HG03571 (cell line): ENCODE data around the gene PI4K2A.
"Not testable (repeated sequence)": the region's sequence is repeated elsewhere in the genome, so short reads cannot be mapped to it uniquely, and the experiment has no call there.

Experiments
- ATAC-seq: cut with Tn5 transposase; IDR thresholded peaks from one replicate; pipeline ENCODE4 v1.9.1; 2021; ENCODE audit not compliant: unreplicated experiment

Gene PI4K2A

DNA sequence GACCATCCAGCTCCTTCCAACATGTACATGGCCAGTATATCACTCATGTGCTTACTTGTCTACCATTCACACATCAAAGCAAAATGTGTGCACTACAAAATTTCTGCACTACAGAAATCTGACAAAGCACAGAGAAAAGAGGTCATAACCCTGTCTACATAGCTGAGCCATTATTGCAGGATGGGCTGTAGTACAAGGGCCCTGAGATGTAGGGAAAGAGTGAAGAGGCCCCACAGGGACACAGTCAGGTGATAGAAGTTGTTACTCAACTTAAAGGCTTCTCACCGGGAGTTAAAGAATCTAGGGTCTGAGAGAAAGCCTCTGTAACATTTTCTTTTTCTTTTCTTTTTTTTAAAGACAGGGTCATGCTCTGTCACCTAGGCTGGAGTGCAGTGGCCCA, 29.1 kb downstream of the PI4K2A start:
- ATAC-seq = no peak

DNA sequence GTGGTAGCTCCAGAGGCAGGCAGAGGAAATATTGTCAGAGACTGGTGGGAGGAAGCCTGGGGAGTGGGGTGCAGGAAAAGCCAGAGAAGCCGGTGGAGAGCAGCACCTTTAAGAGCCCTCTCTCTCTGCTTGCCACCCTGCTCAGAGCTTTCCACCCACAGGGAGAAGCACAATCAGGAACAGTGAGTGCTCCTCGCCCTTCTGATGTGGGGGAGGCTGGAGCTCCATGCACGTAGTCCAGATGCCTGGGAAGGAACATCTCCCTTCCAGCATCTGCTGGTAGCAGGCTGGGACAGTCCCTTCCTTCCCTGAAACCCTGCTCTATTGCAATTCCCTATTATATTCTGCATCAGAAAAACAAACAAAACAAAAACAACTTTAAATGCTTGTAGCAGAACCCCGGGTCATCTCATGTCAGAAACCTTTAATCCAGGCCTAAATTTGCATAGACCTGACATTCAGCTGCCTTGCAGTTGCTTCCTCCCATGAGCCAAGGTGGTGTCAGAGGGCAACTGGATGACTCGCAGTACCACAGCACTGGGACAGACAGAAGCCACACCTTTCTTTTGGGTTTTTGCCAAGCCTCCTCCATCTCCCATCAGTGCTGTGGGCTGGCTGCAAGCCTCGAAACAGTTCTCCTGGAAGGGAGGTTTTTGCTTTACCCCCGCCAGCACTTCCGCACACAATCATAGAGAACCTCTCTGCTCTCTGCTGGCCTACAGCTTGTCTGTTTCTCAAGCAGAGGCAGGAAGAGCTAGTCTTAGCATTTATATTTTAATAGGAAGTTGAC, 33.5 kb downstream of the PI4K2A start:
- ATAC-seq = no peak

DNA sequence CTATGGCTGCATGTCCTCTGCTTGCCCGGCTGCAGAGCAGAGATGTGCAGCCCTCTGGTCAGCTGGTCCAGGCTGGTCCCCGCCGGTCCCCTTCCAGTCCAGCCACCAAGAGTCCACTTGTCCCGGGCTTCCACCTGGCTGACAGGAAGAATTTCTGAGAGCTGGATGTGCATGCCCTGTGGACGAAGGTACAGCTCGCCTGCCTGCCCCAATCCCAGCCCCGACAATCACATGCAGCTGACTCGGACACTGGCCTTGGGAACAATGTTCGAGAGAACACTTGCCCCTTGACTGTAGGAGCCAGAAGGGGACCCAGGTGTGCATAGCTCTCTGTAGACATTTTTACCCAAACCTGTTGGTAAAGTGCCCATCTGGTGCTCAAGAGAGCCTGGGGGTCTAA, 34.8 kb downstream of the PI4K2A start:
- ATAC-seq = no peak

DNA sequence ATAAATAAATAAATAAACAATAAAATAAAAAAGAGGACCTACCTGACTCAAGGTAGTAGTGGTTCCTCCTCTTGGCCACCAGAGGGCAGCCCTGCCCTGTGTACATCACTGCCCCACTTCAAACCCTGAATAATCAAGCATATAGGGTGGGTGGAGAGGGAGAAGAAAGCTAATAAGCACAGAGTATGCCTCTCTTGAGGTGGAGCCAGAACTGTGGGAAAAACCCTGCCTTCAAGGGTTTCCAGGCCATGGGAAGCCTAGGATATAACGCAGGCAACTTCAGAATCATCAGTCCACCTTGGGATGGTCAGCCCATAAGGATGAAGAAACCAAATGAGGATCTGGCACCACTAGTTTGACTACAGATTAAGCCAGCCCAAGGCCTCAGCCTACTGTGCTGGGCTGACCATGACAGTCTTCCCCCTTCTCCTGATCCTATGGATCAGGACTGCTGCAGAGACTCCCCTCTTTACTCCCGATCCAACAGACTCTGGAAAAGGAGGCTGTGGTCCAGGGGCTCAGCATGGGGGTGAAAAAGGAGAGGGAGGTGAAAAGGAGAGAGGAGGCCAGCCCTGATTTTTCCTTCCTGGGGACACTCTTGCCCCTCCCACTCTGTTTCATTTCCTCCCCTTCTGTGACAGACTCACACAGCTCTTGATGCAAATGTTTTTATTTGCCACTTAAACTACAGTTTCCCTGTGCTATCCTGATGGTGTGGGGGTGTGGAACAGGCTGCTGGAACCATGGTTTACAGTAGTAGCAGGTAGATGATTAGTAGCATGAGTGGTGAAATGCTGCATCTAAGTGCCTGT, 36.5 kb downstream of the PI4K2A start:
- no peak for ATAC-seq

DNA sequence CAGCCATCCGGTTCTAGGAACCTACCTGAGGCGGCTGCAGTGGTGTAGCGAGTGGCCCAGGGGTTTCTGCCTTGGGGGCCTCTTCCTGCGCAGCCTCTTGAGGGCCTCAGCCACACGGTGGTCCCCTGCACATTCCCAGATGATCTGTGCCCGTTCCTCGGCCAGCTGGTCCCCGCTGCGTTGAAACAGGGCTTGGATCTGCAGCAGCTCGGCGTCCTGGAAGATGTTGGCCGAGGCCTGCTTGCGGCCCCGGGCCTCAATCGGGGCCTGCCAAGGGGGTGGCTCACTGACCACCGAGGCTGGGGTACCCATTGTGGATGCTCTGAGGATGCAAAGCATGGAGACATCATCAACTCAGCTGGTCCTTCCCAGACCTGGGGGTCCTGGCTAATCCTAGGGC, 39.1 kb downstream of the PI4K2A start:
- ATAC-seq = no peak

GRCh38 chr10:97682042-97682441, 41.6 kb downstream of the PI4K2A start:
- ATAC-seq = no peak

DNA sequence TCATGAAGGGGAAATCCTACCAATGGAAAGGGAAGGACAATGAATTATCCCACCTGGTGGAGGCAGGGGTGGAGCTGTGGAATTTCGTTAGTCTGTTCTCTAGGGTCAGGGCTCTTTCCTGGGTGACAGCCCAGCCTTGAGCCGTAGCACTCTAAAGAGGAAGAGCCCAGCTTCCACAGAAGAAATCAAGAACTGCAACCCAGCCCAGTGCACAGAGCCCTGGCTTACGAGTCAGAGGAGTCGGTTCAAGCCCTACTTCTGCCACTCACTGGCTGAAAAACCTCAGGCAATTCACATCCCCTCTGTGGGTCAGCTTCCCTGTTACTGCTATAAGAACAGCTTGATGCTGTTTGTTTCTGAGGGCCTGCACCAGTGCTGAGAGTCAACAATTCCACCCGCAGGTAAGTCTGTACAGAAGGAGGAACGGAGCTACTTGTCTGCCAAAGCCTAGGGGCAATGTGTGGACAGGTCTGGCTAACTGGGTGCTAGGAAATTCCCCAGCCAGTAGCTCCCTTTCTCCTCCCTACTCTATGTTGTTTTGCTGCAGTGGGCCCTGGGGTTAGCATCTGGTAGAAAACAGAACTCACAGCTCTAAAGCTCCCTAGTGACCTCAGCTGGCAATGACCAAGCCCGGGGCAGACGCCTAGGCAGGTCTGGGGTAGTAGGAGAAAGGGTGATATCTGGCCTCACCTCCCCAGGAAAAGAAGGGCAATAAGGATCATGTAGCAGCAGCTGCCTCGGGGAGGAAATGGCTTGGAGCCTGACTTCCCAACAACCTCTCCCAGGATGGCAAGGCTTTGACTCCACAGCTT, 43.3 kb downstream of the PI4K2A start:
- ATAC-seq = no peak

DNA sequence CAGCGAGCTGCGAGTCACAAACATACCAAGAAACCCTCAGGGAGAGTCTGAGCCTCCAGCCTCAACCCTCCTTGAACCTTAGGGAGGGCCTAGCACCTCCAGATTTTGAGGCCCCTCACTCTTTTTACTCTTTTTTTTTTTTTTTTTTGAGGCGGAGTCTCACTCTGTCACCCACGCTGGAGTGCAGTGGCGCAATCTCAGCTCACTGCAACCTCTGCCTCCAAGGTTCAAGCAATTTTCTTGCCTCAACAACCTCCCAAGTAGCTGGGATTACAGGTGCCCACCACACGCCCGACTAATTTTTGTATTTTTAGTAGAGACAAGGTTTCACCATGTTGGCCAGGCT, 43.9 kb downstream of the PI4K2A start:
- ATAC-seq = not testable (repeated sequence)

GRCh38 chr10:97684866-97685394, 44.5 kb downstream of the PI4K2A start:
- ATAC-seq = no peak

- ATAC-seq = no peak
Measured at GRCh38 chr10:97685395-97685958, 45.0 kb downstream of the PI4K2A start.

GRCh38 chr10:97686301-97686961, 46.0 kb downstream of the PI4K2A start:
- ATAC-seq = no peak

GRCh38 chr10:97686962-97687784, 46.7 kb downstream of the PI4K2A start, which contains the start of gene AVPI1:
Gene AVPI1, minus strand, starts transcription at chr10:97687241. Its CDS starts 7,336 bp downstream, at chr10:97679905.
- peak; percentile 90 for ATAC-seq

DNA sequence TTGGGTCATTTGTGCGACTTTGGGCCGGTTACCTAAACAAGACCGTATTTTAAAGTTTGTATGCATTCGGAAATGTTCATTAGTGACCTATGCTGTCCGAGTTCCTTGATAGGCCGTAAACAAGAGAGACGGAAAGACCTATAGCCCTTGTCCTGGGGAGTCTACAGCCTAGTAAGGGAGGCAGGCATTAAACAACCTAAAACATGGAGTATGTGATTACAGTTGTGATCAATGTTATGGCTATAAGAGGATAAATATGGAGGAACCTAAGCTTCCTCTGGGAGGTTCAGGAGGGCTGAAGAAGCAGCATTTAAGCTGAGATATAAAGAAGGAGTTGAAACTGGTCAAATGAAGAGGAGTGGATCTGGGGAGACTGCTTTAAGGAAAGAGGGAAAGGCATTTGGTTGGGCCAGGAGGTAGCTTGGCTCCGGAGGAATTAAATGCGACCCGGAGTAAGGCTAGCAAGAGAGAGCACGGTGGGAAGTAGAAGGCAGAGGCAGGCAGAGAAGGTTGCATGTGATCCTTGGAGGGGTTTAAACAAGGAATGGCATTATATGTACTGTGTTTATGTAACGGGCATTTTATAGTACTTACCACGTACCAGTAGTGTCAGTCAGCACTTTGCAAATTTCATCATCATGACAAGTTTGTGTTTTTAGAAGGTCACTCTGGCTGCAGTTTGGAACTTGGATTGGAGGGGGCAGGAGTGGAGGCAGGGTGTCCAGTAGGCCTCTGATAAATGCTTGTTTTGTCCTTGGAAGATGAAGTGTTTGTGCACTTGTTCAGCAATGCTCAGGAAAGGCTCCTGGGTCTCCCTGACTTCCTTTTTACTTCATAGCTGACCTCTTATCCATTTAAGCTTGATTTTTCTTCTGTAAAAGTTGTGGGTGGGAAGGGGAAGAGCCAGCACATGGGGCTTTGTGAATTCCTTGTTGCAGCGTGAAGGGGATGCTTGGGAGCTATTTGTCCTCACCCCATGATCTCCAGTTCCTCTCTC, 47.6 kb downstream of the PI4K2A start:
- no peak for ATAC-seq

GRCh38 chr10:97689559-97690020, 49.1 kb downstream of the PI4K2A start:
- no peak for ATAC-seq

DNA sequence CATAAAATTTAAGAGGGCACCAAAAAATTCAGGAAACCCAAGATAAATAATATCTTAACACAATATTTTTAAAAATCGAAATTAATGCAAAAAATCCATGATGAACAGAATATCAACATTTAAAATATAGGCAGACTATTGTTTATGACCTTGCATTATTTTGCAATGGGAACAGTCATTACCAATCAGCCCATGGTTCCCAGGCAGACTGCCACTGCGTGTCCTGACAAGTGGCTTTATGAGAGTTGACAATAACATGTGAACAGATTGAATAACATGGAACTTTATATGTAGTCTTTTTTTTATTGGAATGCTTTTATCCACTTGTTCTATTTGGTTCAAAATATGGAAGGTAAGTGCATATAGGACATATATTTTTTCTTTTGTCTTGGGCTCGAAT, 49.7 kb downstream of the PI4K2A start:
- ATAC-seq = no peak

GRCh38 chr10:97698072-97698655, 57.7 kb downstream of the PI4K2A start:
- ATAC-seq = not testable (repeated sequence)

- no peak for ATAC-seq
Measured at GRCh38 chr10:97701438-97702069, 61.1 kb downstream of the PI4K2A start.
